Tibial nerve (tissue), 4 donors: ENCODE results near the gene POMGNT2. TPM values are rescaled to one million over a fixed set of nuclear protein-coding genes. Genes with fewer than 3 reads are reported as not detected.

Source experiments
- DNase-seq, 2 donors: peaks; one replicate each; pipeline ENCODE4 v3.0.0-alpha.2; 2019; ENCODE audit warnings: low spot score in 2 of 2
- H3K27ac ChIP-seq, 4 donors: fragments of 200-600 bp; sonication (generic) in 3 of 4; one replicate each; pipeline ENCODE4 v1.5.1; 2017 to 2019; ENCODE audit warnings: mild to moderate bottlenecking in 1 of 4
- H3K27me3 ChIP-seq, 2 donors: fragments of 200-600 bp; sonication (generic) in 1 of 2; one replicate each; pipeline versions ENCODE4 v1.5.1 to v1.6.0; 2017 to 2019
- H3K36me3 ChIP-seq, 3 donors: fragments of 200-600 bp; sonication (generic); one replicate each; pipeline ENCODE4 v1.5.1; 2018 to 2019
- H3K4me1 ChIP-seq, 4 donors: fragments of 200-600 bp; sonication (generic) in 3 of 4; one replicate each; pipeline ENCODE4 v1.5.1; 2017 to 2019
- H3K4me3 ChIP-seq, 4 donors: fragments of 200-600 bp; sonication (generic) in 3 of 4; one replicate each; pipeline ENCODE4 v1.5.1; 2017 to 2019; ENCODE audit warnings: mild to moderate bottlenecking in 1 of 4, moderate library complexity in 1 of 4
- H3K9me3 ChIP-seq, 4 donors: fragments of 200-600 bp; sonication (generic) in 3 of 4; one replicate each; pipeline ENCODE4 v1.5.1; 2017 to 2019
- EP300 ChIP-seq, 2 donors: sonication (generic); formaldehyde crosslinking; IDR thresholded peaks; one replicate each; pipeline ENCODE4 v1.6.1; 2017; ENCODE audit warnings: antibody characterized with exemption in 2 of 2, mild to moderate bottlenecking in 1 of 2
- POLR2A ChIP-seq, 2 donors: fragments of 450-650 bp; IDR thresholded peaks; one replicate each; pipeline ENCODE4 v1.6.1; 2017; ENCODE audit warnings: antibody characterized with exemption in 2 of 2, mild to moderate bottlenecking in 2 of 2, moderate library complexity in 2 of 2
- WGBS, 2 donors: methylation state at CpG; one replicate each; pipeline ENCODE4 v1.1.5; 2018; 5-methylcytosine and 5-hydroxymethylcytosine counted together
- total RNA-seq, 4 donors: library from RNA; depleted of rRNA; stranded (reverse); fragments of >200 nt; gene quantifications; one replicate each; pipeline ENCODE4 v1.1.0, GENCODE V29; 2016
- TF ChIP-seq, protein P1 (sequence below), 5 experiments: fragments of 200-600 bp in 3 of 5; fragments of 450-650 bp in 2 of 5; sonication (generic) in 3 of 5; IDR thresholded peaks; one replicate each; pipeline ENCODE4 v1.5.1; 2016 to 2019; ENCODE audit warnings: antibody characterized with exemption in 5 of 5, mild to moderate bottlenecking in 3 of 5, moderate library complexity in 2 of 5

Gene POMGNT2
- total RNA-seq, 4 donors from 2014 or later = 22.2 to 39.4 (median 27.8) TPM

GRCh38 chr3:43077707-43078106 is 28.2 kb downstream of the POMGNT2 start:
- Histone ChIP-seq H3K9me3 (peaks cover 0 to 18% (median 0%) of the 10 kb centered on the region in 4 donors), H3K4me3 (no peak overlapping the region), H3K4me1 (peaks cover 0 to 12% (median 0%) of the 10 kb centered on the region in 4 donors), H3K36me3 (peaks cover 0 to 58% (median 0%) of the 10 kb centered on the region in 3 donors), H3K27me3 (no peaks in the 10 kb centered on the region), H3K27ac (no peak overlapping the region)
- TF ChIP-seq, protein P1, sequence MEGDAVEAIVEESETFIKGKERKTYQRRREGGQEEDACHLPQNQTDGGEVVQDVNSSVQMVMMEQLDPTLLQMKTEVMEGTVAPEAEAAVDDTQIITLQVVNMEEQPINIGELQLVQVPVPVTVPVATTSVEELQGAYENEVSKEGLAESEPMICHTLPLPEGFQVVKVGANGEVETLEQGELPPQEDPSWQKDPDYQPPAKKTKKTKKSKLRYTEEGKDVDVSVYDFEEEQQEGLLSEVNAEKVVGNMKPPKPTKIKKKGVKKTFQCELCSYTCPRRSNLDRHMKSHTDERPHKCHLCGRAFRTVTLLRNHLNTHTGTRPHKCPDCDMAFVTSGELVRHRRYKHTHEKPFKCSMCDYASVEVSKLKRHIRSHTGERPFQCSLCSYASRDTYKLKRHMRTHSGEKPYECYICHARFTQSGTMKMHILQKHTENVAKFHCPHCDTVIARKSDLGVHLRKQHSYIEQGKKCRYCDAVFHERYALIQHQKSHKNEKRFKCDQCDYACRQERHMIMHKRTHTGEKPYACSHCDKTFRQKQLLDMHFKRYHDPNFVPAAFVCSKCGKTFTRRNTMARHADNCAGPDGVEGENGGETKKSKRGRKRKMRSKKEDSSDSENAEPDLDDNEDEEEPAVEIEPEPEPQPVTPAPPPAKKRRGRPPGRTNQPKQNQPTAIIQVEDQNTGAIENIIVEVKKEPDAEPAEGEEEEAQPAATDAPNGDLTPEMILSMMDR (IDR thresholded peaks at IDR 0.05) = no peak
- TF ChIP-seq POLR2A (IDR thresholded peaks at IDR 0.05) (no peak), EP300 (IDR thresholded peaks at IDR 0.05) (no peak)
- DNase-seq = no peak

- H3K27me3 ChIP-seq = no peaks in the 10 kb centered on the region
- DNase-seq = no peak
- peaks cover 0 to 16% (median 0%) of the 10 kb centered on the region in 4 donors for H3K9me3 ChIP-seq
- no peak overlapping the region for H3K4me3 ChIP-seq
- H3K27ac ChIP-seq = no peak overlapping the region
- H3K36me3 ChIP-seq = peaks cover 0 to 54% (median 0%) of the 10 kb centered on the region in 3 donors
- TF ChIP-seq, protein P1 (IDR thresholded peaks at IDR 0.05) = no peak
- TF ChIP-seq POLR2A (IDR thresholded peaks at IDR 0.05) (no peak), EP300 (IDR thresholded peaks at IDR 0.05) (no peak)
- 95 to 97% methylated on average over 6 of the region's 6 CpGs for WGBS, 2 donors
- peaks cover 0 to 12% (median 0%) of the 10 kb centered on the region in 4 donors for H3K4me1 ChIP-seq
Observed at GRCh38 chr3:43077261-43077660, 28.6 kb downstream of the POMGNT2 start.

DNA sequence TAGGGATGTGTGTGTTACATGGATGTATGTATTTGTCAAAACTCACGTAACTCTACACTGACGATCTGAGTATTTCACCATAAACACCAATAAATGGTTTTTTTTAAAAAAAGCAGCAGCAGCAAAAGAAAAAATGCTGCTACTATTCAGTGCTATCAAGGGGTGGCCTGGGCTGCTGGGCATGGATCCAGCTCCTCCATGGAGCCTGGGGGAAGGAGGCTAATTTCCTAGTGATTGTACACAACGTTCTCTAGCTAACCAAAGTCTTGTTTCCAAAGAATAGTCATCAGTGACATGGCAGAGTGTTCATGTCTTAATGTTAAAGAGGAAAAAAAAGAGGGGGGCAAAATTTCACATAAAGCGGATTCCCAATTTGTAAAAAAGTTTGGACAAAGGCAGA is 29.0 kb downstream of the POMGNT2 start:
- 59 to 60% methylated on average over 4 of the region's 4 CpGs for WGBS, 2 donors
- Histone ChIP-seq H3K27me3 (no peaks in the 10 kb centered on the region), H3K4me1 (peaks cover 0 to 12% (median 0%) of the 10 kb centered on the region in 4 donors), H3K36me3 (peaks cover 0 to 50% (median 0%) of the 10 kb centered on the region in 3 donors), H3K9me3 (peaks cover 0 to 12% (median 0%) of the 10 kb centered on the region in 4 donors), H3K27ac (no peak overlapping the region), H3K4me3 (no peak overlapping the region)
- DNase-seq = no peak
- TF ChIP-seq EP300 (IDR thresholded peaks at IDR 0.05) (no peak), POLR2A (IDR thresholded peaks at IDR 0.05) (no peak)
- TF ChIP-seq, protein P1 (IDR thresholded peaks at IDR 0.05) = no peak

DNA sequence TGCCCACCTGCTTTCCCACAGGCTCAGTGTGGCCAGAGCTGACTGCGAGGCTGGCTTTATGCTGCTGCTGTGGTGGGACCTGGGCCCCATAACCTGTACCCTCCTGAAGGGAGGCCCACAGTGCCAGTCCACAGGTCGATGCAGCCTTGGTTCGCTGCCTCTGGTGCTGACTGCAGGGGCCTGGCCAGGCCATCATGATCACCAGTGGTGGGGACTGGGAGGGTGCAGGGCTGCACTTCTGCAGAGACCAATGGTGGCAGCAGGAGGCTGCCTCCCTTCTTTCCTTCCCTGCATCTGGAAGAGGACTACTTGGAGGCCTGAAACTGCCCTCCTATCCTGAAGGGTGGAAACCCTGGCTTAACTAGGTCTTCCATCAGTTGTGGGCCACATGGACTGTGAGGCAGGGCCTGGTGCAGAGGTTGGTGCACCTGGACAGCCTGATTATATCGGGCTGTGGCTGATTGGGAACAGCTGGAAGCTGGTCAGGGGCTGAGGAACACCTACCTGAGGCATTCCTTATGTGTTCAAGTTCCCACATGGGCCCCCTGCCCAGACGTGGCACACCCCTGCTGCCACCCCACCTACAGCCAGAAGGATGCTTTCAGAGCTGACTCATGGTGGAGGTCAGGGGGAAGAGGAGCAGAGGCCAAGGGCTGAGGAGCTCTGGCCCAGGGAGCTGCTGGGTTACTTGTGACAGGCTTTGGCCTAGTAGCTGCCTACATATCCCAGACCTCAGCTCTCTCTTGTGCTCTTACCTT is 29.8 kb downstream of the POMGNT2 start:
- WGBS, 2 donors = 60 to 79% methylated on average over 3 to 5 of the region's 5 CpGs
- no peak for TF ChIP-seq EP300 (IDR thresholded peaks at IDR 0.05)
- TF ChIP-seq, protein P1 (IDR thresholded peaks at IDR 0.05) = no peak
- TF ChIP-seq POLR2A (IDR thresholded peaks at IDR 0.05) = no peak
- peaks cover 0 to 12% (median 0%) of the 10 kb centered on the region in 4 donors for H3K4me1 ChIP-seq
- DNase-seq = no peak
- H3K36me3 ChIP-seq = peaks cover 0 to 42% (median 0%) of the 10 kb centered on the region in 3 donors
- H3K27ac ChIP-seq = peak overlapping the region in 1 of 4 donors; percentile 54
- H3K4me3 ChIP-seq = no peak overlapping the region
- H3K9me3 ChIP-seq = peaks cover 0 to 14% (median 0%) of the 10 kb centered on the region in 4 donors
- no peaks in the 10 kb centered on the region for H3K27me3 ChIP-seq
